Hematopoietic multipotent progenitor cell treated with erythropoietin and hydrocortisone succinate and interleukin-3 and kit ligand, for 15 days (in vitro differentiated cells): ENCODE data around the gene ARL6IP6.
"Not testable (repeated sequence)": the region's sequence is repeated elsewhere in the genome, so short reads cannot be mapped to it uniquely, and the experiment has no call there.

Experiments
- DNase-seq: peaks from one replicate; pipeline ENCODE4 v3.0.0-alpha.2; 2015; ENCODE audit warnings: low spot score

The ARL6IP6 gene

GRCh38 chr2:152722639-152723038 is 4.2 kb downstream of the ARL6IP6 start:
- not testable (repeated sequence) for DNase-seq

- no peak for DNase-seq
Observed at GRCh38 chr2:152723918-152724317, 5.5 kb downstream of the ARL6IP6 start.

- no peak for DNase-seq
Observed at GRCh38 chr2:152729844-152730243, 11.4 kb downstream of the ARL6IP6 start.

- no peak for DNase-seq
Observed at GRCh38 chr2:152730591-152731333, 12.3 kb downstream of the ARL6IP6 start.

GRCh38 chr2:152737509-152737908 is 19.1 kb downstream of the ARL6IP6 start:
- DNase-seq = not testable (repeated sequence)

GRCh38 chr2:152738438-152738837 is 20.0 kb downstream of the ARL6IP6 start:
- no peak for DNase-seq

GRCh38 chr2:152739705-152740104 is 21.3 kb downstream of the ARL6IP6 start:
- DNase-seq = not testable (repeated sequence)

GRCh38 chr2:152740743-152741328 is 22.4 kb downstream of the ARL6IP6 start:
- DNase-seq = peak; percentile 79

- DNase-seq = peak; percentile 34
Observed at GRCh38 chr2:152743002-152743401, 24.6 kb downstream of the ARL6IP6 start.

GRCh38 chr2:152747751-152748150 is 29.3 kb downstream of the ARL6IP6 start:
- not testable (repeated sequence) for DNase-seq

GRCh38 chr2:152755029-152755428 is 36.6 kb downstream of the ARL6IP6 start:
- no peak for DNase-seq

- DNase-seq = no peak
Observed at GRCh38 chr2:152759290-152760072, 41.1 kb downstream of the ARL6IP6 start.

GRCh38 chr2:152761214-152761613 is 42.8 kb downstream of the ARL6IP6 start:
- DNase-seq = no peak

- DNase-seq = no peak
Observed at GRCh38 chr2:152762202-152762601, 43.8 kb downstream of the ARL6IP6 start.

GRCh38 chr2:152763208-152763607 is 44.8 kb downstream of the ARL6IP6 start:
- DNase-seq = not testable (repeated sequence)

- DNase-seq = no peak
Observed at GRCh38 chr2:152763651-152764050, 45.2 kb downstream of the ARL6IP6 start.

- DNase-seq = no peak
Observed at GRCh38 chr2:152766928-152767327, 48.5 kb downstream of the ARL6IP6 start.

GRCh38 chr2:152781175-152781574 is 62.8 kb downstream of the ARL6IP6 start:
- DNase-seq = no peak

- no peak for DNase-seq
Observed at GRCh38 chr2:152782171-152782570, 63.8 kb downstream of the ARL6IP6 start.

- no peak for DNase-seq
Observed at GRCh38 chr2:152790883-152791282, 72.5 kb downstream of the ARL6IP6 start.

- DNase-seq = no peak
Observed at GRCh38 chr2:152791979-152792378, 73.6 kb downstream of the ARL6IP6 start.

GRCh38 chr2:152792974-152793373 is 74.6 kb downstream of the ARL6IP6 start:
- no peak for DNase-seq

GRCh38 chr2:152796941-152797340 is 78.5 kb downstream of the ARL6IP6 start:
- no peak for DNase-seq
